RPMI7951 (cell line): Measurements from ENCODE around the gene TTC17. TPM values are rescaled to one million over a fixed set of nuclear protein-coding genes. Genes with fewer than 3 reads are reported as not detected.
A peak's percentile ranks its signal among the peaks of the same experiment; 100 is the strongest.
"Not testable (repeated sequence)": the region's sequence is repeated elsewhere in the genome, so short reads cannot be mapped to it uniquely, and the experiment has no call there.

Experiments
- DNase-seq: peaks from one replicate; pipeline ENCODE4 v3.0.0-alpha.2; 2012; ENCODE audit warnings: low read depth
- total RNA-seq: library from RNA; depleted of rRNA; stranded (reverse); fragments of >200 nt; shearing (Covaris generic); gene quantifications from 2 replicates; pipeline ENCODE4 v1.2.3, GENCODE V29; 2014

Gene TTC17
- total RNA-seq, 1 experiment from 2014 or later, result 31.7 TPM

- no peak for DNase-seq
Observed at GRCh38 chr11:43384393-43384792, 25.7 kb downstream of the TTC17 start.

- no peak for DNase-seq
Observed at GRCh38 chr11:43392713-43393112, 34.0 kb downstream of the TTC17 start.

- no peak for DNase-seq
Observed at GRCh38 chr11:43393765-43394355, 35.1 kb downstream of the TTC17 start.

- DNase-seq, result no peak
Observed at GRCh38 chr11:43396617-43397016, 37.9 kb downstream of the TTC17 start.

GRCh38 chr11:43397251-43397650, 38.5 kb downstream of the TTC17 start:
- DNase-seq, result no peak

GRCh38 chr11:43399983-43400630, 41.4 kb downstream of the TTC17 start:
- DNase-seq, result no peak

- DNase-seq, result no peak
Observed at GRCh38 chr11:43401252-43401651, 42.5 kb downstream of the TTC17 start.

GRCh38 chr11:43401811-43402210, 43.1 kb downstream of the TTC17 start:
- not testable (repeated sequence) for DNase-seq

- DNase-seq, result no peak
Observed at GRCh38 chr11:43403357-43404231, 44.9 kb downstream of the TTC17 start.

GRCh38 chr11:43404406-43404805, 45.7 kb downstream of the TTC17 start:
- no peak for DNase-seq

- DNase-seq, result no peak
Observed at GRCh38 chr11:43404836-43405479, 46.2 kb downstream of the TTC17 start.

GRCh38 chr11:43408277-43408676, 49.6 kb downstream of the TTC17 start:
- no peak for DNase-seq

GRCh38 chr11:43410394-43410793, 51.7 kb downstream of the TTC17 start:
- DNase-seq, result no peak

GRCh38 chr11:43418197-43418596, 59.5 kb downstream of the TTC17 start:
- DNase-seq, result no peak

- DNase-seq, result peak; percentile 18
Observed at GRCh38 chr11:43419460-43419859, 60.7 kb downstream of the TTC17 start.

- no peak for DNase-seq
Observed at GRCh38 chr11:43427971-43428370, 69.3 kb downstream of the TTC17 start.

- DNase-seq, result not testable (repeated sequence)
Observed at GRCh38 chr11:43430916-43431315, 72.2 kb downstream of the TTC17 start.

GRCh38 chr11:43434893-43435292, 76.2 kb downstream of the TTC17 start:
- DNase-seq, result no peak

GRCh38 chr11:43440486-43440885, 81.8 kb downstream of the TTC17 start:
- no peak for DNase-seq

- no peak for DNase-seq
Observed at GRCh38 chr11:43443811-43444210, 85.1 kb downstream of the TTC17 start.

- no peak for DNase-seq
Observed at GRCh38 chr11:43447151-43447550, 88.4 kb downstream of the TTC17 start.

GRCh38 chr11:43458486-43458885, 99.8 kb downstream of the TTC17 start:
- no peak for DNase-seq
